Right lobe of liver (tissue), 4 donors: ENCODE data around the gene IRX1.

ENCODE experiments used
- CTCF ChIP-seq, 4 donors: fragments of 200-600 bp in 3 of 4; fragments of 450-650 bp in 1 of 4; IDR thresholded peaks; one replicate each; pipeline versions ENCODE4 v1.5.1 to v1.8.0; 2016 to 2022; ENCODE audit warnings: antibody characterized with exemption in 4 of 4, mild to moderate bottlenecking in 2 of 4
- POLR2A ChIP-seq: fragments of 450-650 bp; IDR thresholded peaks from one replicate; pipeline ENCODE4 v1.6.1; 2017; ENCODE audit warnings: antibody characterized with exemption, mild to moderate bottlenecking
- donor health status: DM: no; HTN: no; CAD: no.
- donor health status: DM: no; HTN: no; CAD: no.
- donor health status: DM: no; HTN: yes; CAD: no.

- no peak for TF ChIP-seq POLR2A
- TF ChIP-seq CTCF (IDR thresholded peaks at IDR 0.05), result no peak
Observed at GRCh38 chr5:3650868-3651267, 55.2 kb downstream of the IRX1 start.
